A172 (cell line): Measurements from ENCODE around the gene SH3BP2. TPM values are rescaled to one million over a fixed set of nuclear protein-coding genes. Genes with fewer than 3 reads are reported as not detected.
"Not testable (repeated sequence)": the region's sequence is repeated elsewhere in the genome, so short reads cannot be mapped to it uniquely, and the experiment has no call there.

Experiments
- DNase-seq: peaks from one replicate; pipeline ENCODE4 v3.0.0-alpha.2; 2015; ENCODE audit warnings: low spot score
- total RNA-seq: library from RNA; depleted of rRNA; stranded (reverse); fragments of >200 nt; shearing (Covaris generic); gene quantifications from 2 replicates; pipeline ENCODE4 v1.2.3, GENCODE V29; 2014

SH3BP2 gene
- total RNA-seq, 1 experiment from 2014 or later: 37.4 TPM

GRCh38 chr4:2762486-2763370, 30.2 kb upstream of the SH3BP2 start:
- DNase-seq: not testable (repeated sequence)

- DNase-seq: no peak
These were observed 29.3 kb upstream of the SH3BP2 start for GRCh38 chr4:2763511-2763967.

DNA sequence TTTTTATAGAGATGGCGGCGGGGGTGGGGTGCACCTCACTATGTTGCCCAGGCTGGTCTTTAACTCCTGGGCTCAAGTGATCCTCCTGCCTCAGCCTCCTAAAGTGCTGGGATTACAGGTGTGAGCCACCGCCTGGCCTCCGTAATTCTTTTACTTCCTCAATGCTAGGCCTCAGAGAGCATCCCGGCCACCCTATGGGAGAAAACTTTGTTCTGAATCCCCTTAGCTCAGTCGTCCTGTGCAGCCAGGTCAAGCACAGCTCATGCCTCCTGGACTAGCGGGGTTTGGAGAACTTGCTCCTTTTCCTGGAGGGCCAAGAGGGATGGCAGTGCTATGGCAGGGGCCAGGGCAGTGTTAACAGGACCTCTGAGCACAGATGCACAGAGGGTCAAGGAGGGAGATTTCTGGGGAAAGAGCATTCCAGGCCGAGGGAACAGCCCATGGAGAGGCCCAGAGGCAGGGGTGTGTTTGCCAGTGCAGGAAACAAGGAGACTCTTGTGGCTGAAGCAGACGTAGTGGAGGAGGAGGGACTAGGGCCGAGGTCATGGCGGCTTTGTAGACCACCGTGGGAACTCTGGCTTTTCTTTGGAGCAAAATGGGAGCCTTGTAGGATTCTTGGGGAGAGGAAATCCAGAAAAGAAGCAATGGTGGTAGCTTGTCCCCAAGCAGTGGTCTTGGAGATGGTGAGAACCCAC, 26.9 kb upstream of the SH3BP2 start:
- no peak for DNase-seq

DNA sequence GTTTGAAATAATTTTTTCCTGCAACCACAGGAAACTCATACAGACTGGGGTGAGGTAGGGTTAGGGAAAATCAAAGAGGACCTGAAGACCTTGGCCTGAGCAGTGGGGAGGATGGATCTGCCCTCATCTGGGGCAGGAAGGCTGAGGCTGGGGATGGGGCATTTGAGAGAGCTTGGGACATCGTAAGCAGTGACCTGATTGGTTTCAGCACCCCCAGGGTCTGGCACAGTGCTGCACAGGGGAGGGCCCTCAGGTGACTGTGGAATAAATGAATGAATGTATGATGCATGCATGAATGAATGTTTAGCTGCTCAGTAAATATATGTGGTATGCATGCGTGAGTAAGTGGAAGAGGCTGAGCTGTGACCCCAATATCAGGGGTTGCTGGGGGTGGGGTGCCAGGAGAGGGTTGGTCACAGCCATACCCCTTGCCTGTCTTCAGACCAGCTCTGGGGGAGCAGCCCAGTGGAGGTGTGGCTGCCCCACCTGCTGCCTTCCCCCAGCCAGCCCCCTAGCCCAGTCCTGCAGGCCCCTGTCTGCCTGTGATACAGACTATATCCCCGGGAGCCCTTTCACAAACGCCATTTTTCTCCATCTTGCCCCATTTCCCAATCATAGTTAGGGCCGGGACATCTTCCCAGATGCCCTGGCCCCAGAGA, 25.7 kb upstream of the SH3BP2 start:
- DNase-seq: no peak

- DNase-seq: no peak
These were observed 25.2 kb upstream of the SH3BP2 start for GRCh38 chr4:2767705-2768074.

GRCh38 chr4:2768124-2768523, 24.8 kb upstream of the SH3BP2 start:
- no peak for DNase-seq

DNA sequence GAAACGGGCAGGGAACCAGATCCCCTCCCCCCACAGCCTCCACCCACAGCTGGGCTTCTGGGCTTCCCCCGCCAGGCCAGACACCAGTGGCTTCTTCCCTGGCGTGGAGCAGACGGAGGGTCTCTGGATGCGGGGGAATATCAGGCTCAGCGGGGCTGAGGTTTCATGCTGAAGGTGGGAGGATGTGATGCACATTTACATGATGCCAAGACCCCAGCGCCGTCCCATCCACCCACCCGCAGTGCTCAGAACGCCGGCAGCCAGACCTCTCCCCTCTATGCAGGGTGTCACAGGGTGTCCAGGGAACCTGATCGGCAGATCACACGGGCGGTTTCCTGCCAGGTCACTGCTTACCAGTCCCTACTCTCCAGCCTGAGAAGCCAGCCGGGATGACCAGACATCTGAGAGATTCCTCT, 24.0 kb upstream of the SH3BP2 start:
- DNase-seq: no peak

- no peak for DNase-seq
These were observed 21.6 kb upstream of the SH3BP2 start for GRCh38 chr4:2771264-2771663.

GRCh38 chr4:2780643-2781042, 12.2 kb upstream of the SH3BP2 start:
- DNase-seq: not testable (repeated sequence)

GRCh38 chr4:2781911-2782310, 11.0 kb upstream of the SH3BP2 start:
- no peak for DNase-seq

GRCh38 chr4:2783790-2784189, 9.1 kb upstream of the SH3BP2 start:
- DNase-seq: no peak

- no peak for DNase-seq
These were observed 7.3 kb upstream of the SH3BP2 start for GRCh38 chr4:2785613-2786012.

GRCh38 chr4:2786152-2786671, 6.7 kb upstream of the SH3BP2 start:
- no peak for DNase-seq

GRCh38 chr4:2786794-2787229, 6.1 kb upstream of the SH3BP2 start:
- DNase-seq: no peak

DNA sequence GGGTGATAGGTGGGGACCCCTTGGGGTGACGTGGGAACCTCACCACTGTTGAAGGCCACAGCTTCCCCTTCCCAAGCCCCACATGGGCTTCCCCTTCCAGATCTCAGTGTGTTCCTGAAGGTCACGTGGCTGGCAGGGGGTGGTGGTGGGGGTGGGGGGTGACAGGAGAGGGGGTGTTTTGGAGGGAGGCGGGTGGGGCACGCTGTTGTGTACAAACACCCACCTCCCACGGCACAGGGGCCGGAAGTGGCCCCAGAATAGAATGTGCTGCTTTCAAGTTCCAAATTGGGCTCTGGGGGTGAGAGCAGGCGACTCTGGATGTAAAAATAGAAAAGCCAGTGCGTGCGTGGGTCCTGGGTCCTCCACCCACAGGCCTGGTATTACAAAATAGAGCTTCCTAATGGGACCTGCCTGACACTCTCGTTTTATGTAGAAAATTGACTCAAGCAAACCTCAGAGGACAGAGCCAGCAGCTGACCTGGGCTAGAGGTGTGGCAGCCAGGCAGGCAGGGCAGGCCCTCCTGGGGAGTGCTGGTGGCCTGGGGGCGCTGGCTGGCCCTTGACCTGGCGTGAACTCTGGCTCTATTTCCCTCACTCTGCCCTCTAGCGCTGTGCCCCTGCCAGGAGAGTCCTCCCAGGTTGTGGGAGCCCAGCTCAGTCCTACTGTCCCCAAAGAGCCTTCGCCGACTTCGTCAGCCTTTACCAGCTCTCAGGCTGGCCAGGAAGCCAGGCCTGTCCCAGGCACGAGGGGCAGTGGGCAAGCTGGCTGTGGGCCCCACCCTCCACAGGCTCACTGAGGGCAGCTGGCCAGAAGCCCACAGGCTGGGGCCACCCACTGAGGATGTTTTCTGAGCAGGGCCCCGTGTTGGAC, 5.4 kb upstream of the SH3BP2 start:
- DNase-seq: no peak

- no peak for DNase-seq
These were observed 4.8 kb upstream of the SH3BP2 start for GRCh38 chr4:2788101-2788500.

GRCh38 chr4:2788532-2789103, 4.3 kb upstream of the SH3BP2 start:
- peak; percentile 25 for DNase-seq

- no peak for DNase-seq
These were observed 3.5 kb upstream of the SH3BP2 start for GRCh38 chr4:2789351-2789750.

- no peak for DNase-seq
These were observed 2.9 kb upstream of the SH3BP2 start for GRCh38 chr4:2789793-2790582.
